ENCODE results near the gene NSMCE1.

NSMCE1 gene

DNA sequence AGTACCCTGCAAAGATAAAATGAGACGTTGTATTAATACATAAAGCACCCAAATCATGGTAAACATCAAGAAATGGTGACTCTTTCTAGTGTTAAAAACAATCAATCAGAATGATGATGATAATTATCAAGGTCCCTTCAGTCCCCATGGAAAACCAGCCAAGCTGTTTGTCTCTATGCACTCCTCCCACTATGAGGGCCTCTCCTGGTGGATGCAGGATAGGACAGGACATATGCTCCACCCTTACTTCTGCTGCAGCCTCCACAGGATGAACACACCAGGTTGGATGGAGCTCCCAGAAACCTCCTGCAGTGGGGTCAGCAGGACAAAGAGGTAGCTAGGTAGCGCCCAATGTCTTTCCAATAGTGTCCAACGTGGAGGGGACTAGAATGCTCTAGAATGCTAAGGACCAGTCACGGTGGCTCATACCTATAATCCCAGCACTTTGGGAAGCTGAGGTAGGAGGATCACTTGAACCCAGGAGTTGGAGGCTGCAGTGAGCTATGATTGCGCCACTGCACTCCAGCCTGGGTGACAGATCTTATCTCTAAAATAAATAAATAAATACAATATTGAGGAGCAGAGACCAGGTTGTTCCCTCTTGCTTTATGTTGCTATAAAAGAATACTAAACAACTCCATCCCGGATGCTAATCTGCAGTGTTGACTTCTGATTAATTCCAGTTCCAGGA lies 75.1 kb downstream of the NSMCE1 start:
- DNase-seq (no peak), ATAC-seq (no peak)

DNA sequence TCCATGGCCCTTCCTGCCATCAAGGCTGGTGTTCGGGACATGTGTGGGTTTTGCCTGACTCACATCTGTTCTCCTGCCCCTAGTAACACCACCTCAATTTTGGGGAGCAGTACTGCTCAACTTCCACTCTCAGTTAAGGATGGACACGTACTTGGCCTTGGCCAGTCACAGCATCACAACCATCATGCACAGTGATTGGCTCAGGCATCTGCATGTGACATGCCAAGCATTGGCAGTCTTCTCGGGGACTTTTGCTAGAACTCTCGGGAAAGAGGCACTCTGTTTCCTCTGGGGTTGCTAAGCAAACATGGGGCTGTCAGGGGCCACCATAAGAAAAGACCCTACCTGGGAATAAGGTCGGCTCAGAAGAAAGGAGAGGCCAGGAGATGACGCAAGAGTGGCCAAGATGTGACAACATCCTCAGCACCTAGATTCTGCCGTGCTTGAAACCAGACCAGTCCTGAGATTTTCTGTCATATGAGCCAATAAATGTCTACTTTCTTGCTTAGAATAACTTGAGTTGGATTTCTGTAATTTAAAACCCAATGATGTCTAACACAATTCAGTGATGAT lies 77.1 kb downstream of the NSMCE1 start:
- ATAC-seq (no peak), DNase-seq (no peak)

DNA sequence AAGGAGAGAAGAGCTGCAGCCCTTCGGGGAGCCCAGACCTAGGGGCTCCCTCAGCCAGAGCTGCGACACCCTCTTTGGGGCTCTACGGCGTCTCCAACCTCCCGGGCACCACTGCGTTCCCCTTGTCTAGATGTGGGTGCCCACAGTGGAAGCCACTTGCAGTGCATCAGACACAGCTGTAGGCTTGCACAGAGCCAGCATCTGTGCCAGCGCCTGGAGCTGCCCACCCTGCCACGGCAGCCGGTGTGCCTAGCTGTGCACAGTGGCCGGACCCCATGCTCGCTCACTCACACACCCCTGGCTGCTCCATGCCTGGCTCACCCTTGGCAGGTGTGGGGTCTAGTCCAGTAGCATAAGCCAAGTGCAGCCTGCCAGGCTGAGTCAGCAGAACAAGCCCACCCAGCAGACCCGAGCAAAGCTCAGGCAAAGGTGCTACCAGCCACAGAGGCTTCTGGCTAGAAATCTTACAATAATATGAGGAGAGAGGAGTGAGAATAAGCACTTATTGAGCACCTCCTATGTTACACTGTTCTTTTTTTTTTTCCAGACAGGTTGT lies 78.2 kb downstream of the NSMCE1 start:
- no peak for ATAC-seq
- no peak for DNase-seq

DNA sequence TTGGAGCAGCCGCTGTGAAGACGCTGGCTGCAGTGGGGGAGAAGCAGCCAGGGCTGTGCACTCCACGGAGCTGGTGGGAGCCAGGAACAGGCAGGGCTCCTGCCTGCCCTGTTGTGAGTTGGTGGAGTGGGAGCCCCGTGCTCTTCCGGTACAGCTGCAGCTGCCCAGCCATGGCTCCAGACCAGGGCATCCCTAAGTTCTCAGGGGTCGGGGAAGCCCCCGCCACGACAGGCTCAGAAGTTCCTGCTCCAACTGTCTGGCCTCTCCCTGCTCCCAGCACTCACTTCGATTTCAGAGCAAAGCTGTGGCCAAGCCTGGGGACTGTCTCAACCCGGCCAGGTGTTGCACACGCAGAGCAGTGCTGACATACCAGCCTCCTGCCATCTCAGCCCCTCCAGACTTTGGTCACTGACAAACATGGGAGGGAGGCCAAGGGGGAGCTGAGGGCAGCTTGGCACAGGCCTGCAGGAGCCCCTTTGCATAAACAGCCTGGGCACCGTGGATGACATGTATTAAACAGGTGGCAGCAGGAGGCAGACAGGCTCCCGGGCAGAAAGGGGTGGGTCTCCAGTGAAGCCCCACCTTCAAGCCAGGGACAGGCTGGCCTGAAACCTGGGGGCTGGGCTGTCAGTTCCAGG lies 79.1 kb downstream of the NSMCE1 start:
- no peak for DNase-seq
- no peak for ATAC-seq

DNA sequence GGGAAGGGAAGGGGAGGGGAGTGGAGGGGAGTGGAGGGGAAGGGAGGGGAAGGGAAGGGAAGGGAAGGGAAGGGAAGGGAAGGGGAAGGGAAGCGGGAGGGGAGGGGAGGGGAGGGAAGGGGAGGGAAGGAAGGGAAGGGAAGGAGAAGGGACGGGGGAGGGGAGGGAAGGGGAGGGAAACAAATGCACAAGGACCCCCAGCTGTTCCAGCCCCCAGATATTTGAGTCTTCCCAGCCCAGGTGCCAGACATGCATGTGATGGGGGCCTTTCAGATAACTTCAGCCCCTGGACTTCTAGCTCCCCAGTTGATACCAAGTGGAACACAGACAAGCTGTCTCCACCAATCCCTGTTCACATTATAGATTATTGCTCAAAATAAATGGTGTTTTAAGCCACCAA lies 79.9 kb downstream of the NSMCE1 start:
- no peak for DNase-seq
- no peak for ATAC-seq

DNA sequence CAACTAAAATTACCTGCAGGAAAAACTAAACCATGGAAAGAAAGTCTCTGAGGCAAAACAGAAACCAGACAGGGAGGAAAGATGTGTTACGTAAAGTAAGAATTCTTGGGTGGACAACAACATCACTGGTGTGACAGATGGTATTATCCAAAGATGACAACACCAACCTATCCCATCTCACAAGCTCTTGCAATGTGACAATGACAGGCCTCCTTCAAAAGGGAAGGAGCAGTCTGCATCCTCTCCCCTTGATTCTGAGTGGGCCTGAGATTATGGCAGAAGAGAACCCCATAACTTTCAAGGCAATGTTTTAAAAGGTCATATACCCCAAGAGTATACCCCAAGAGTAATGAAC lies 82.8 kb downstream of the NSMCE1 start:
- DNase-seq (no peak), ATAC-seq (no peak)

DNA sequence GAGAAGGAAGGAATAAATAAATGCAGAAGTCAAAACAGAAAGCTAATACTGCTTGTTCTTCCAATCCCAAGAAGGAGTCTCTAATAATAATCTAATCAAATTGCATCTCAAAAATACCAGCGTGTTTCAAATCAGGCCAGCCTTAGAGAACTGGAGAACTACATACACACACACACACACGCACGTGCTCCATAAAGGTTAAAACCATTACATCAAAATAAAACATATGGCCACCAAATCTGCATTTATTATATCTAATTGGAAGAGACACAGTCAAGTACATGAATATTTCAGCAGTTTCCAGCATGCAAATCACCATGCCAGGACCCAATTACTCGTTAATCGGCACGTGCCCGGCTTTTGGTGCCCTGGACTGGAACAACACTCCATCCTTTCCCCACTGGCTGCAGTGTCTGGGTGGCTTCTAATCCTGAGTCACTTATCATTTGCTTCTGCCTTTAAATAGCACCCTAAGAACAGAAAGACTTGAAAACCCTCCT lies 85.6 kb downstream of the NSMCE1 start:
- DNase-seq (no peak), ATAC-seq (no peak)

DNA sequence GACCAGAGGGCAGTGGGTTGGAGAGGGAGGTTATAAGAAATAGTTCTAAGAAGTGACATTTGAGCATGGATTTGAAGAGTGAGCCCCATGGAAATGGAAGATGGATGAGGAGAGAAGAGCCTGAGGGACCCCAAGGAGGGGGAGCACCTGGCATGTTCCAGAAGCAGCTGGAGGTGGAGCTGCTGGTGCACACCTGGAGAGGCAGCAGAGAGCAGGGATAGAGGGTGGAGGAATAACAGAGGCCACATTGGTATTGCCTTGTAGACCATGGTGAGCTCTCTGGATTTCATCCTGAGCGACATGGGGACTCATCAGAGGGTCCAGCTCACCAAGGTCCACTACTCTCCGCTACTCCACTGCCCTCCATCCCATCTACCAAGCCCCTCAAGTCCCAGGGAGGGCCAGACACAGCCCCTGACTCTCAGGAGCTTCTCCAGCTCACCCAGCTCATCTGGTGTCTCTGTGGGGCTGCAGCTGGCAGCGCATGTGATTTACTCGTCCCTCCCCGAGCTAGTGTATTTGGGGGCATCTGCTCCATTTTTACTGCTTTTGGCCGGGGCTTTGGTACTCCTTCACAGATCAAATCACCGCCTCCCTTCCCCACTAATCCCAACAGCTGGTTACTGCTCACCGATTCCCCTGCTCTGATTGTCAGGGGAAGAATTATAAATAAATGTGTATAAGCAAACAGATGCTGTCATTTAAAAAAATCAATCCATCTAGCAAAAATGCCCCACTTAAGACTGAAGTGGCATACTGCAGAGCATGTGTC lies 87.4 kb downstream of the NSMCE1 start:
- no peak for ATAC-seq
- no peak for DNase-seq

DNA sequence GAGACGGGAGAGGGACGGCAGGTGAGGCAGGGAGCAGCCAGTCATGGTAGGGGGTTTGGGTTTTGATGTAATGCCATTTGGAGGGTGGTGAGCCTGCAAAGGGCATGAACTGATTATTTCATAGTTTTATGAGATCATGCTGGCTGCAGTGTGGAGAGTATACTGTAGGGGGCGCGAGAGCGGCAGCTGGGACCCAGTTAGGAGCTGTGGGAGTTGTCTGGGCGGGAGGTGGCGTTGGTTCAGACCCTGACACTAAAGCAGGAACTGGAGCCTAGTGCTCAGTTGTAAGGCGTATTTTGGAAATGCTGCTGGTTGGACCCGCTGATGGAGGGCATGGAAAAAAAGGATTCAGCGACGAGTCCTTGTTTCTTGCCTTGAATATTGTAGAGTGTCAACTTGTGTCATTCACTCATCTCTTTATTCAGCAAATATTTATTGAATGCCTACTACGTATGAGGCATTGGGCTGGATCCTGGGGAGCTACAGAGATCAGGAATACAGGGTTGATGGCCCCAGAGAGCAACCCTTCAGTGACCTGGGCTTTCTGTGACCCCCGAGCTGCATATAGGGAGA lies 89.0 kb downstream of the NSMCE1 start:
- peak; percentile 86 for ATAC-seq

DNA sequence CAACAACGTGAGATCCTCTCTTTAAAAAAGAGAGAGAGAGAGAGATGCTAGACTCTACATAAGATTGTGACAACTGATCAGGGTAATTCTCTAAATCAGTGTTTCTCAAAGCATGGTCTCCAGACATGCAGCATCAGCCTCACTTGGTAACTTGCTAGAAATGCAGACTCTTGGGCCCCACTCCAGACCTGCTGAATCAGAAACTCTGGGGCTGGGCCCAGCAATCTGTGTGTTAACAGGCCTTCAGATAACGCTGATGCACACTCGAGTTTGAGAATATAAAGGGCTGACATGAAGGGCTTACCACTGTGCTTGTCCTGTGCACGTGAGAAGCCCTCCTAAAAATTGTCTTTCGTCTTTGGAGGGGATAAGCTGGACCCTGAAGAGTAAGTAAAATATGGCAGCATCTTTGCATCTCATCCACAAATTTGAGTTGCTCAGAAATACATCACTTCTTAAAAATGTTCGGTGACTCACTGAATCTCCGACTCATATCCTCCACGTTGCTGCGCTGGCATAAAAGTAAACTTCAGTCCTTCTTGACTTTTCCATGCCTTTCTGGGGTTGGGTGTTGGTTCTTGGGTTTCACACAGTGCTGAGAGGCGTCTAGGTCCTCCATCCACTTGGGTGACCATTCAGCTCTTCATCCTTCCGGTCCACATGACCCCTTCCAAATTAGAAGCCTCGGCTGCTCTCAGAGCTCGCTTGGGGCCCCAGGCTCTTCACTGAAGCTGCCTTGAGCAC lies 91.4 kb downstream of the NSMCE1 start:
- ATAC-seq (peak; percentile 60), DNase-seq (peak; percentile 38)

More for the DNA sequence above, 89.0 kb downstream of the NSMCE1 start:
- DNase-seq, result peak; percentile 91

DNA sequence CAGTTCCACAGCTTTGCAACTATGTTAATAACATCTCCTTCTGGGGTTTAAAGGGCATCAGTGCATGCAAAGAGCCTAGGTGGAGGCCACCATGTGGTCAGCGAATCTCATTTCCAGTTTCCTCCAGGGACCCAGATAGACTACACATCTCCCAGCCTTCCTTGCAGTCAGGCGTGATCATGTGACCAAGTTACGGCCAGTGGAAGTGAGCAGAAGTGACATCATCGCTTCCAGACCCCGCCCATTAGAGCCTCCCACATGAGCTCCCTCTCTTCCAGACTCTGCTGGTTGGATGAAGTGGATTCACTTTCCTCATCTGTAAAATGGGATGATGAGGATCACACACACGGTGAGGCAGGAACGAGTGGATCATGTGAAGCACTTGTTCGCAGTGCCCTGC lies 92.7 kb downstream of the NSMCE1 start:
- no peak for ATAC-seq
- no peak for DNase-seq

All from stimulated activated naive CD8-positive, alpha-beta T cell treated with anti-CD3 and anti-CD28 coated beads, Interleukin-15, Interleukin-2, amounts not matched to agents 100 U/mL and 50 U/mL, for 24 hours (primary cell).